WI38 (cell line): ENCODE measurements around the gene SEC16A.

Experiments
- H3K4me3 ChIP-seq: 2 replicates; pipeline ENCODE4 v1.5.1; 2011; ENCODE audit warnings: low read depth, mild to moderate bottlenecking, control low read depth, low read length
- TF ChIP-seq, protein P1 (sequence below): IDR thresholded peaks from 2 replicates; pipeline ENCODE4 v1.5.1; 2012; ENCODE audit warnings: low read depth, mild to moderate bottlenecking, control low read depth, low read length

The SEC16A gene

GRCh38 chr9:136488247-136489214 is 5.7 kb upstream of the SEC16A start:
- TF ChIP-seq, protein P1, sequence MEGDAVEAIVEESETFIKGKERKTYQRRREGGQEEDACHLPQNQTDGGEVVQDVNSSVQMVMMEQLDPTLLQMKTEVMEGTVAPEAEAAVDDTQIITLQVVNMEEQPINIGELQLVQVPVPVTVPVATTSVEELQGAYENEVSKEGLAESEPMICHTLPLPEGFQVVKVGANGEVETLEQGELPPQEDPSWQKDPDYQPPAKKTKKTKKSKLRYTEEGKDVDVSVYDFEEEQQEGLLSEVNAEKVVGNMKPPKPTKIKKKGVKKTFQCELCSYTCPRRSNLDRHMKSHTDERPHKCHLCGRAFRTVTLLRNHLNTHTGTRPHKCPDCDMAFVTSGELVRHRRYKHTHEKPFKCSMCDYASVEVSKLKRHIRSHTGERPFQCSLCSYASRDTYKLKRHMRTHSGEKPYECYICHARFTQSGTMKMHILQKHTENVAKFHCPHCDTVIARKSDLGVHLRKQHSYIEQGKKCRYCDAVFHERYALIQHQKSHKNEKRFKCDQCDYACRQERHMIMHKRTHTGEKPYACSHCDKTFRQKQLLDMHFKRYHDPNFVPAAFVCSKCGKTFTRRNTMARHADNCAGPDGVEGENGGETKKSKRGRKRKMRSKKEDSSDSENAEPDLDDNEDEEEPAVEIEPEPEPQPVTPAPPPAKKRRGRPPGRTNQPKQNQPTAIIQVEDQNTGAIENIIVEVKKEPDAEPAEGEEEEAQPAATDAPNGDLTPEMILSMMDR, result peak; percentile 95
- H3K4me3 ChIP-seq, result no peak overlapping the region

DNA sequence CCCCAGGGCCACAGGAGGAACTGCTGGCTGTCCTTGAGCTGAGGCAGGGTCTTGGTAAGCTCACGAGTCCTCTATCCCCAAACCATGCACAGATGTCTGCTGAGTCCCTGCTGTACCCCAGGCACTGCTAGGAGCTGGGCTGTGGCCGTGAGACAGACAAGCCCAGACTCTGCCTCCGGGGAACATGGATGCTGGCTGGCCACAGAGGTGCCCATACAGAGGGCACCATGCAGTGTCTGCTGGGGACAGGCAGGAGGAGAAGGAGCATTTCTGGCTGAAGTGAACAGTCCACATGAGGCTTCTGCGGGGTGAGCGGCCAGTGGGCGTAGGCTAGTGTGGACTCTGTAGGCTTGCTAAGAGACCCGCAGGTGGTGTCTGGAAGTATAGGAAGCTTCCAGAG is 4.8 kb upstream of the SEC16A start:
- TF ChIP-seq, protein P1, result no peak
- no peak overlapping the region for H3K4me3 ChIP-seq

GRCh38 chr9:136486823-136487620 is 4.2 kb upstream of the SEC16A start:
- TF ChIP-seq, protein P1, result no peak
- no peak overlapping the region for H3K4me3 ChIP-seq

GRCh38 chr9:136486131-136486530 is 3.3 kb upstream of the SEC16A start:
- TF ChIP-seq, protein P1, result no peak
- no peak overlapping the region for H3K4me3 ChIP-seq

DNA sequence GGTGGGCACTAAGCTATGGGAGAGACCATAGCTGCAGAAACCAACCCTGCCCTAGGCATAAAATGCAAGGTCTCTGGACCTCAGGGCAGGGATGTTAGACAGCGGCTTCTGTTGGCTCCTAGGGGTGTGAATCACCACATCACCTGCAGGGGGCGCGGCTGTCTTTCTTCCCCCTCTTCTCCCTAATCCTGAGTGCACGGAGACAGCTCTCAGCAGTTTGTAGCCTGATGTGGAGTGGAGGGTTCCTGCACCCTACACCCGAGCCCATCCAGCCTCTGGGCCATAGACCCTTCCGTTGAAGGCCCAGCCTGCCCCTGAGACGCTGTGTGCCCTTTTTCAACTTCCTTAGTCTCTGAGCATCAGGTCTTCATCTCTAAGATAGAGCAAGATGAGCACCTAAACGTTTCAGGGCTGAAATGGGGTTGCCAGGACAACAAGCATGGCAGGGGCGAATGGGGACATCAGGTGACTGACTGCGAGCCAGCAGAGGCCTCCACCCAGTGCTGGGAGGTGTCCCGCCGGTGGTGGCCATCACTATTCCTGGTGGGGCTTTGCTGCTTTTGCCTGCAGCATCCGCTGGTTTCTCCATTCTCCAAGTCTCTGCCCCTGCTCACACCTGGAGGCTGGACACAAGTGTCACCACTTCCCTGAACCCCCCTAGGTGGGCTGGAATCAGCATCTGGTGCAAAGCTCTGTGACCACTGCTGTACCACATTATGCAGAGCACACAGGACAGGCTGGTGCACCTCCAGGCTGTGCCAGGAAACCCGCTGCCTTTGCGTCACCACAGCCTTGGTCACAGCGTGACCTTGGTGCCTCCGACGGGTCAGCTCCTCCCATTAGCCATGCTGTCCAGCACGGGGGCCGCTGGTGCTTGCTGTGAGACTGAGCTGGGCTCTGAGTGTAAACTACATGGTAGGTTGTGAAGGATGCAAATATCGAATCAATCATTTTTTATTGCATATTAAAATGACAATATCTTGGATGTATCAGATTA is 2.5 kb upstream of the SEC16A start:
- TF ChIP-seq, protein P1, result peak; percentile 81
- H3K4me3 ChIP-seq, result no peak overlapping the region

- peak overlapping the region; percentile 67 for H3K4me3 ChIP-seq
- TF ChIP-seq, protein P1, result no peak
These were observed 1.6 kb upstream of the SEC16A start for GRCh38 chr9:136484153-136485048.
